HCT116 (cell line): ENCODE data around the gene ATP6V1E1. TPM values are rescaled to one million over a fixed set of nuclear protein-coding genes. Genes with fewer than 3 reads are reported as not detected.

Experiments used
- ATAC-seq: fragments of 200-7000 bp; cut with Tn5 transposase; 2 replicates; pipeline ENCODE4 v1.9.1; 2020; ENCODE audit warnings: mild to moderate bottlenecking, moderate library complexity
- BruUV-seq: library from RNA; stranded (reverse); fragments of 400-500 nt; replicated peaks from 2 replicates; lab custom pipeline; 2021; lab: Mats Ljungman, UMichigan
- CTCF ChIA-PET: fragments of 300-600 bp; sonication (Branson Sonifier 250); formaldehyde crosslinking; loops from one replicate; lab custom pipeline; 2021; ENCODE audit warnings: antibody characterized with exemption; lab: Charles Lee
- POLR2A ChIA-PET: fragments of 300-600, 350-600 bp; sonication (Branson Sonifier 250); formaldehyde crosslinking; loops from one replicate; lab custom pipeline; 2021; ENCODE audit warnings: antibody characterized with exemption; lab: Charles Lee
- RAD21 ChIA-PET, 2 experiments: fragments of 300-600 bp; sonication (Branson Sonifier 250); formaldehyde crosslinking; loops; one replicate each; lab custom pipeline; 2023; ENCODE audit warnings: low total read pairs in 2 of 2; ENCODE audit not compliant: uncharacterized antibody in 2 of 2, unreplicated experiment in 2 of 2, low non-redundant PET in 1 of 2; lab: Charles Lee
- DNase-seq: peaks from one replicate; pipeline ENCODE4 v3.0.0-alpha.2; 2010; ENCODE audit warnings: low read depth, low spot score
- H2AFZ ChIP-seq: fragments of 200-600 bp; shearing (Covaris generic), sonication (generic); 2 replicates; pipeline ENCODE4 v1.6.1; 2017; ENCODE audit warnings: low read depth, mixed run types, mixed read lengths, antibody characterized with exemption, low read length; ENCODE audit not compliant: poor library complexity, severe bottlenecking
- H3K27ac ChIP-seq: 2 replicates; pipeline ENCODE4 v1.5.1; 2012; ENCODE audit warnings: low read depth, low read length
- H3K27me3 ChIP-seq: fragments of 200-600 bp; sonication (generic); 2 replicates; pipeline ENCODE4 v1.6.1; 2016; ENCODE audit warnings: mixed run types, low read length, mixed read lengths; ENCODE audit not compliant: insufficient read depth
- H3K36me3 ChIP-seq, 2 experiments: fragments of 200-500 bp in 1 of 2; fragments of 200-600 bp in 1 of 2; sonication (Bioruptor generic) in 1 of 2; sonication (generic) in 1 of 2; 2 replicates each; pipeline versions ENCODE4 v1.5.1 to v1.6.1; 2014 to 2016; ENCODE audit warnings: low read length in 2 of 2, inconsistent platforms in 1 of 2, mixed read lengths in 1 of 2, mixed run types in 1 of 2; ENCODE audit not compliant: insufficient read depth in 2 of 2, control insufficient read depth in 1 of 2
- H3K4me1 ChIP-seq, 2 experiments: fragments of 200-600 bp in 1 of 2; sonication (generic) in 1 of 2; 2 replicates each; pipeline versions ENCODE4 v1.5.1 to v1.6.1; 2012 to 2017; ENCODE audit warnings: low read length in 2 of 2, inconsistent platforms in 1 of 2, mild to moderate bottlenecking in 1 of 2, mixed read lengths in 1 of 2, mixed run types in 1 of 2, moderate library complexity in 1 of 2; ENCODE audit not compliant: insufficient read depth in 2 of 2, control insufficient read depth in 1 of 2
- H3K4me2 ChIP-seq: fragments of 200-600 bp; sonication (generic); 2 replicates; pipeline ENCODE4 v1.6.1; 2017; ENCODE audit warnings: mixed run types, low read length, mixed read lengths
- H3K4me3 ChIP-seq, 2 experiments: fragments of 200-600 bp in 1 of 2; sonication (generic) in 1 of 2; replicated peaks in 1 of 2; 2 replicates each; pipeline ENCODE4 v1.5.1; 2011 to 2016; ENCODE audit warnings: low read length in 2 of 2, control low read depth in 1 of 2, low read depth in 1 of 2, mild to moderate bottlenecking in 1 of 2, mixed read lengths in 1 of 2, mixed run types in 1 of 2
- H3K79me2 ChIP-seq: fragments of 200-600 bp; sonication (generic); 2 replicates; pipeline ENCODE4 v1.6.1; 2017; ENCODE audit warnings: mild to moderate bottlenecking, mixed run types, low read length, moderate library complexity, mixed read lengths; ENCODE audit not compliant: insufficient read depth
- H3K9ac ChIP-seq: fragments of 200-600 bp; sonication (generic); 2 replicates; pipeline ENCODE4 v1.6.1; 2016; ENCODE audit warnings: low read length, mixed read lengths
- H3K9me2 ChIP-seq: fragments of 200-600 bp; sonication (generic), shearing (Covaris generic); 2 replicates; pipeline ENCODE4 v1.6.1; 2017; ENCODE audit warnings: mixed run types, mild to moderate bottlenecking, moderate library complexity; ENCODE audit not compliant: insufficient read depth
- H3K9me3 ChIP-seq, 2 experiments: fragments of 200-500 bp in 1 of 2; fragments of 200-600 bp in 1 of 2; sonication (Bioruptor generic) in 1 of 2; sonication (generic) in 1 of 2; 2 replicates each; pipeline ENCODE4 v1.6.1; 2014 to 2017; ENCODE audit warnings: low read length in 2 of 2, mixed read lengths in 2 of 2, inconsistent platforms in 1 of 2, low read depth in 1 of 2, mild to moderate bottlenecking in 1 of 2, mixed run types in 1 of 2, moderate library complexity in 1 of 2; ENCODE audit not compliant: control insufficient read depth in 1 of 2, insufficient read depth in 1 of 2
- H4K20me1 ChIP-seq: fragments of 200-600 bp; sonication (generic), shearing (Covaris generic); 2 replicates; pipeline ENCODE4 v1.6.1; 2017; ENCODE audit warnings: mixed run types, mild to moderate bottlenecking, moderate library complexity; ENCODE audit not compliant: insufficient read depth
- CBX3 ChIP-seq: IDR thresholded peaks from 2 replicates; pipeline ENCODE4 v1.6.1; 2012; ENCODE audit warnings: low read depth
- CEBPB ChIP-seq: IDR thresholded peaks from 2 replicates; pipeline ENCODE4 v1.6.1; 2012; ENCODE audit warnings: low read depth
- CTCF ChIP-seq, 3 experiments: fragments of 200-600 bp in 1 of 3; sonication (generic) in 1 of 3; IDR thresholded peaks in 2 of 3; conservative IDR thresholded peaks in 1 of 3; 2 replicates each; pipeline ENCODE4 v1.5.1; 2012 to 2017; ENCODE audit warnings: low read depth in 2 of 3, low read length in 2 of 3, antibody characterized with exemption in 1 of 3, borderline replicate concordance in 1 of 3, control low read depth in 1 of 3, mild to moderate bottlenecking in 1 of 3, mixed read lengths in 1 of 3, mixed run types in 1 of 3, moderate library complexity in 1 of 3; ENCODE audit not compliant: insufficient read depth in 1 of 3
- ELF1 ChIP-seq: IDR thresholded peaks from 2 replicates; pipeline ENCODE4 v1.6.1; 2012; ENCODE audit warnings: low read depth, borderline replicate concordance
- EZH2 ChIP-seq: fragments of 200-600 bp; sonication (generic); IDR thresholded peaks from 2 replicates; pipeline ENCODE4 v1.6.1; 2017; ENCODE audit warnings: antibody characterized with exemption, mixed run types
- JUND ChIP-seq: IDR thresholded peaks from 2 replicates; pipeline ENCODE4 v1.6.1; 2012
- MAX ChIP-seq: IDR thresholded peaks from 2 replicates; pipeline ENCODE4 v1.6.1; 2012
- POLR2A ChIP-seq: IDR thresholded peaks from 2 replicates; pipeline ENCODE4 v1.7.0; 2011; ENCODE audit warnings: borderline replicate concordance; ENCODE audit not compliant: insufficient read depth, insufficient read length; ENCODE audit errors: extremely low read depth
- TCF7L2 ChIP-seq: IDR thresholded peaks from 2 replicates; pipeline ENCODE4 v1.7.0; 2011; ENCODE audit warnings: borderline replicate concordance, inconsistent platforms; ENCODE audit not compliant: insufficient read depth, insufficient read length; ENCODE audit errors: extremely low read depth
- YY1 ChIP-seq: IDR thresholded peaks from 2 replicates; pipeline ENCODE4 v1.6.1; 2011; ENCODE audit warnings: low read length, low read depth, moderate library complexity, mild to moderate bottlenecking; ENCODE audit not compliant: insufficient replicate concordance; ENCODE audit errors: extremely low read depth
- ZBTB33 ChIP-seq: IDR thresholded peaks from 2 replicates; pipeline ENCODE4 v1.6.1; 2011; ENCODE audit warnings: mild to moderate bottlenecking, low read length, moderate library complexity; ENCODE audit not compliant: insufficient replicate concordance; ENCODE audit errors: extremely low read depth
- ZFX ChIP-seq: fragments of 450-650 bp; IDR thresholded peaks from 2 replicates; pipeline ENCODE4 v1.6.1; 2017
- ZNF274 ChIP-seq: fragments of 200-500 bp; sonication (Bioruptor generic); IDR thresholded peaks from 2 replicates; pipeline ENCODE4 v1.6.1; 2014; ENCODE audit warnings: mild to moderate bottlenecking, low read depth, low read length, inconsistent platforms
- intact Hi-C: fragments of 100-400 bp; cut with micrococcal nuclease; formaldehyde crosslinking; loops from 2 replicates; pipeline ENCODE4 v1.10.0; 2022
- total RNA-seq: library from RNA; stranded (reverse); gene quantifications from one replicate; pipeline ENCODE4 v1.2.1, GENCODE V29; 2021; ENCODE audit not compliant: unreplicated experiment

ATP6V1E1 gene
- total RNA-seq, 1 experiment from 2014 or later: 107 TPM

GRCh38 chr22:17613280-17613679, 15.3 kb downstream of the ATP6V1E1 start:
- H3K9ac ChIP-seq: no peak overlapping the region
- no peak for ATAC-seq
- H3K4me1 ChIP-seq: no peaks in the 10 kb centered on the region
- H3K4me2 ChIP-seq: no peak overlapping the region
- H3K27me3 ChIP-seq: no peaks in the 10 kb centered on the region
- ChIA-PET CTCF (no interaction called here), RAD21 (no interaction called here), POLR2A (no interaction called here)
- H3K9me3 ChIP-seq: no peaks in the 10 kb centered on the region
- intact Hi-C loops: no loop called here
- H2AFZ ChIP-seq: no peak overlapping the region
- TF ChIP-seq ELF1: no peak
- TF ChIP-seq JUND: no peak
- TF ChIP-seq EZH2: no peak
- TF ChIP-seq ZNF274: no peak
- no peak for TF ChIP-seq CTCF (IDR thresholded peaks at IDR 0.05 in 2 of 3, conservative IDR thresholded peaks at IDR 0.05 in 1 of 3; ENCODE audit: borderline replicate concordance in 1 of 3, insufficient read depth in 1 of 3, low read depth in 2 of 3, low read length in 2 of 3)
- TF ChIP-seq CEBPB: no peak
- TF ChIP-seq TCF7L2: no peak
- TF ChIP-seq ZFX: no peak
- no peak for TF ChIP-seq POLR2A
- no peak for TF ChIP-seq ZBTB33
- no peak for TF ChIP-seq CBX3
- no peak for TF ChIP-seq MAX
- no peak for TF ChIP-seq YY1
- TF ChIP-seq, all 23 proteins: peak for 0
- peaks cover 15 to 32% of the 10 kb centered on the region in 2 experiments for H3K36me3 ChIP-seq
- no peaks in the 10 kb centered on the region for H4K20me1 ChIP-seq
- no peak for DNase-seq
- no TSS peak for BruUV-seq
- H3K27ac ChIP-seq: no peak overlapping the region
- no peaks in the 10 kb centered on the region for H3K9me2 ChIP-seq
- H3K4me3 ChIP-seq: no peak overlapping the region
- peaks cover 12% of the 10 kb centered on the region for H3K79me2 ChIP-seq
